BJ (cell line): ENCODE data around the gene TREML2. TPM values are rescaled to one million over a fixed set of nuclear protein-coding genes. Genes with fewer than 3 reads are reported as not detected.

Source experiments
- polyA plus RNA-seq: library from polyadenylated mRNA; depleted of rRNA; stranded (reverse); fragments of >200 nt; gene quantifications from 2 replicates; pipeline ENCODE4 v1.2.3, GENCODE V29; 2011; rRNA removed
- small RNA-seq: library from RNA; depleted of rRNA; stranded (forward); fragments of <200 nt; gene quantifications from one replicate; pipeline ENCODE3, GENCODE V24; 2012; ENCODE audit warnings: low replicate concordance, low read depth; ENCODE audit not compliant: insufficient read length

TREML2 gene
- polyA plus RNA-seq, 1 experiment = not detected

Small RNA genes lying within 50 kb of the gene (small RNA-seq; reads per million reads assigned to genes)
- gene AL391903.2 = not detected
- not detected for gene RNA5SP207

Other genes with a start within 250 kb of the TREML2 start
- gene UNC5CL, start 161.9 kb downstream of the TREML2 start, polyA plus RNA-seq = not detected in 2 replicates
- gene TSPO2, start 158.7 kb downstream of the TREML2 start, polyA plus RNA-seq = not detected in 2 replicates
- not detected in 2 replicates for gene APOBEC2, start 147.9 kb downstream of the TREML2 start, polyA plus RNA-seq
- gene OARD1, start 128.8 kb downstream of the TREML2 start, polyA plus RNA-seq = 3.4 and 6.7 TPM in 2 replicates
- gene NFYA, start 128.2 kb downstream of the TREML2 start, polyA plus RNA-seq = 7.6 and 7.7 TPM in 2 replicates
- not detected in 2 replicates for gene TREML1, start 46.8 kb downstream of the TREML2 start, polyA plus RNA-seq
- not detected in 2 replicates for gene TREM2, start 38.0 kb downstream of the TREML2 start, polyA plus RNA-seq
- not detected in 2 replicates for gene TREML4, start 27.2 kb upstream of the TREML2 start, polyA plus RNA-seq
- gene TREM1, start 85.5 kb upstream of the TREML2 start, polyA plus RNA-seq = 0.11 and 0.20 TPM in 2 replicates
- not detected in 2 replicates for gene NCR2, start 134.5 kb upstream of the TREML2 start, polyA plus RNA-seq